Measurements from ENCODE around the gene ETF1. TPM values are rescaled to one million over a fixed set of nuclear protein-coding genes. Genes with fewer than 3 reads are reported as not detected.

ETF1 gene
- total and polyA plus RNA-seq, 4 experiments from 2014 or later, result 31.1 to 46.5 (median 43.9) TPM

DNA sequence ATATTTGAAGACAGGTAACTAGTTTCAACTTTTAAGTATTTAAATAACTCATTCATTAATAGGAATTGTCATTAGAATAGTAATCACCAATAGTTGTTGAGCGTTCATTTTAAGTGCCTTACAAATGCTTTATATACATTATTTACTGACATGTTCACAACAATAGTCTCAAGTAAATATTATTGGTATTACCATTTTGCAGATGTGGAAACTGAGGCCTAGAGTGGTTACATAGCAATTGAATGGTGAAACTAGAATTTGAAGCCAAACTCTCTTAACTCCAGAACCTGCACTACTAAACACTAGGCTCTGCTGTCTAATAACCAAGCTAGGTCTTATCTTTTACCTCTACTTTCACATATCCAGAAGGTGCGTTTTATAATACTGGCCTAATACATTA, 37.0 kb upstream of the ETF1 start:
- intact Hi-C loops (cut with micrococcal nuclease), result no loop called here
- Mint-ChIP-seq H3K4me1 (peaks cover 9 to 20% (median 10%) of the 10 kb centered on the region in 4 donors), H3K9me3 (peaks cover 0 to 4% (median 0%) of the 10 kb centered on the region in 8 donors), H3K36me3 (peaks cover 0 to 6% of the 10 kb centered on the region in 2 donors), H3K27ac (no peak overlapping the region), H3K27me3 (peaks cover 0 to 2% of the 10 kb centered on the region in 2 donors), H3K4me3 (no peak overlapping the region)
- ChIA-PET CTCF (ENCODE audit: partially characterized antibody) (interaction anchor here (0.6 to 2.0 kb wide), 17 partner anchors 8 to 687 kb away, joined by 3 to 11 read pairs (median 5); partner anchors contain the start of gene ETF1), POLR2A (ENCODE audit: partially characterized antibody) (interaction anchor here (1.0 to 1.1 kb wide), 2 partner anchors 14 to 683 kb away, joined by 3 to 5 read pairs; no protein-coding TSS in a partner anchor)
- Histone ChIP-seq H3K4me3 (ENCODE audit: low read length in 2 of 2) (no peak overlapping the region), H3K4me1 (ENCODE audit: insufficient read depth, low read length) (peaks cover 6% of the 10 kb centered on the region), H3K27ac (ENCODE audit: low read depth, low read length) (no peak overlapping the region), H3K27me3 (ENCODE audit: insufficient read depth, low read length) (no peaks in the 10 kb centered on the region), H3K9me3 (ENCODE audit: control insufficient read depth in 1 of 2, low read length in 2 of 2) (no peaks in the 10 kb centered on the region), H3K36me3 (ENCODE audit: insufficient read depth, low read length) (no peaks in the 10 kb centered on the region)
- DNase-seq, result no peak

DNA sequence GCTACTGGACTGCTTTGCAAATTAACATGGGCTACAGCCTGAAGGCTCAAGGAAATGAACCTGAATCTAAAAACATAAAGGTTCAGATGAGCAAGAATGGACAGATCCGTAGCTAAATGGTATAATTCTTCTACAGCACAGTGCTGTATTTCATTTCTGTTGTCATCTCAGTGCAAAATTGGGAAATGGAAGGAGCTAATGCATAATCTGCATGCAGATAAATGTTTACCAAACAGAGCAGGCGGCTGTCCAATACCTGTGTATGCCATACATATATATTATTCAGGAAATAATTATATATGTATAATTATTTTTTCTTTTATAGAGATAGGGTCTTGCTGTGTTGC, 36.5 kb upstream of the ETF1 start:
- peak overlapping the region in 1 of 8 donors; percentile 21 for H3K4me3 Mint-ChIP-seq
- Histone ChIP-seq H3K27ac (ENCODE audit: low read depth, low read length) (no peak overlapping the region), H3K27me3 (ENCODE audit: insufficient read depth, low read length) (no peaks in the 10 kb centered on the region), H3K36me3 (ENCODE audit: insufficient read depth, low read length) (no peaks in the 10 kb centered on the region), H3K9me3 (ENCODE audit: control insufficient read depth in 1 of 2, low read length in 2 of 2) (no peaks in the 10 kb centered on the region), H3K4me3 (ENCODE audit: low read length in 2 of 2) (no peak overlapping the region), H3K4me1 (ENCODE audit: insufficient read depth, low read length) (peaks cover 7% of the 10 kb centered on the region)
- H3K4me1 Mint-ChIP-seq, result peaks cover 9 to 25% (median 14%) of the 10 kb centered on the region in 4 donors
- POLR2A ChIA-PET (ENCODE audit: partially characterized antibody), result interaction anchor here (0.6 to 1.1 kb wide), 4 partner anchors 14 to 683 kb away, joined by 3 to 5 read pairs (median 3); no protein-coding TSS in a partner anchor
- peaks cover 0 to 7% (median 0%) of the 10 kb centered on the region in 8 donors for H3K9me3 Mint-ChIP-seq
- intact Hi-C loops (cut with micrococcal nuclease), result loop anchor here (5.0 to 10.0 kb wide), 5 partner anchors 242 to 1528 kb away; partner anchors contain the start of genes FAM13B, FAM53C, HNRNPA0 and SPATA24
- H3K36me3 Mint-ChIP-seq, result peaks cover 5 to 11% of the 10 kb centered on the region in 2 donors
- no peak for DNase-seq
- CTCF ChIA-PET (ENCODE audit: partially characterized antibody), result interaction anchor here (0.6 to 2.0 kb wide), 24 partner anchors 9 to 707 kb away, joined by 3 to 11 read pairs (median 4); partner anchors contain the start of gene ETF1
- H3K27me3 Mint-ChIP-seq, result peaks cover 0 to 1% of the 10 kb centered on the region in 2 donors
- peak overlapping the region in 3 of 7 donors; percentile 1 to 60 (median 56) for H3K27ac Mint-ChIP-seq

DNA sequence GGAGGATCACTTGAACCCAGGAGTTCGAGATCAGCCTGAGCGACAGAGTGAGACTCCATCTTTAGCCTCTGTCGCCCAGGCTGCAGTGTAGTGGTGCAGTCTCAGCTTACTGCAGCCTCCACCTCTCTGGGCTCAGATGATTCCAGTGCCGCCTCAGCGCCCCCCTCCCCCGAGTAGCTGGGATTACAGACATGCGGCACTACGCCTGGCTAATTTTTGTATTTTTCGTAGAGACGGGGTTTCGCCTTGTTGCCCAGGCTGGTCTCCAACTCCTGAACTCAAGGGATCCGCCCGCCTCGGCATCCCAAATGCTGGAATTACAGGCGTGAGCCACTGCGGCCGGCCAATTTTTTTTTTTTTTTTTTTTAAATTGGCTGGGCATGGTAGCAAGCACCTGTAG, 34.4 kb upstream of the ETF1 start:
- Histone ChIP-seq H3K27me3 (ENCODE audit: insufficient read depth, low read length) (no peaks in the 10 kb centered on the region), H3K4me1 (ENCODE audit: insufficient read depth, low read length) (peaks cover 24% of the 10 kb centered on the region), H3K4me3 (ENCODE audit: low read length in 2 of 2) (no peak overlapping the region), H3K27ac (ENCODE audit: low read depth, low read length) (no peak overlapping the region), H3K36me3 (ENCODE audit: insufficient read depth, low read length) (peaks cover 11% of the 10 kb centered on the region), H3K9me3 (ENCODE audit: control insufficient read depth in 1 of 2, low read length in 2 of 2) (no peaks in the 10 kb centered on the region)
- Mint-ChIP-seq H3K36me3 (peaks cover 8 to 23% of the 10 kb centered on the region in 2 donors), H3K4me1 (peaks cover 13 to 39% (median 27%) of the 10 kb centered on the region in 4 donors), H3K4me3 (no peak overlapping the region), H3K27ac (peak overlapping the region in 2 of 7 donors; percentile 76 to 100), H3K27me3 (no peaks in the 10 kb centered on the region), H3K9me3 (peaks cover 0 to 7% (median 0%) of the 10 kb centered on the region in 8 donors)
- CTCF ChIA-PET (ENCODE audit: partially characterized antibody), result interaction anchor here (0.9 to 3.9 kb wide), 6 partner anchors 9 to 685 kb away, joined by 3 to 21 read pairs (median 4); partner anchors contain the start of genes ETF1 and KIF20A
- DNase-seq, result no peak
- POLR2A ChIA-PET (ENCODE audit: partially characterized antibody), result interaction anchor here (0.6 to 5.1 kb wide), 2 partner anchors 35 to 71 kb away, joined by 3 to 124 read pairs; partner anchors contain the start of gene ETF1
- intact Hi-C loops (cut with micrococcal nuclease), result loop anchor here (5.0 to 10.0 kb wide), 5 partner anchors 240 to 1530 kb away; partner anchors contain the start of genes FAM13B, FAM53C, HNRNPA0 and SPATA24

DNA sequence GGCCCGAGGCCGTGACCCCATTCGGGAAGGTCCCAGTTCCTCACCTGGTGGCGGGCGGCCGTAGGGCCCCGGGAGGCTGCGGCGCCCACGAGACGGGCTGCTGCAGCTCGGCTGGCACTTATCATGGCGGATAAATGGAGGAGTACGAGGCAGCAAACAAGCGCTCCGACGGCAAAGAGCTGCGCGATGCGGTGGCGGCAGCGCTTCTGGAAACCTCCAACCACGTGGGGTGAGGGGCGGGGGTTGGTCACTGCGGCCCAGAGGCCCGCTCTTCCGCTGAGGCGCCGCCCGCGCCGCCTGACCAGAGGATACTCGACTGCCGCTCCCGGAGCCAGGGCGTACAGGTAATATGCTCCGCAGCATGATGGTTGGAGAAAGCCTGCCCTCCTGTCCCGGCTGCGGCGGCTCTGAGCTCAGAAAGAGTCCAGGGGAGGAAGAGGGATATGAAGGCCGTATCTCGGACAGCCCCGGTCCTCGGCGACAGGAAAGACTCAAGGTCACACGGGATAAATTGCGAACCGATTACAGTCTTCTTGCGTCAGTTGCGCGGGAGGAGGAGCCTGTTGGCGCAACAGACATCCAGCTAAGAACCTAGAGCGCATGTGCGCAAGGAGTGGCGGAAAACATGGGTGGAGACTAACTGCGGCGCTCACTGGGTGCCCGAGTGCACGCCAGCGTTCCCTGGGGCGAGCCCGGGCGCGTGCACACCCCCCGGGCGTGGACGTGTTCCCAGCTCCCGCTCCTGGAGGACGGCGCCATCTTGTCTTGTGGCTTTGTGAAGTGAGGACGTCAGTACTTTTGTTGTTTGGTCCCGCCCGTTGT, 32.4 kb upstream of the ETF1 start, which contains the start of gene HSPA9:
TSS of gene HSPA9 (minus strand) at position 208 of the 822 bp plus-strand sequence. CDS start at position 125, 83 bp downstream.
- H3K9me3 Mint-ChIP-seq, result peaks cover 0 to 7% (median 0%) of the 10 kb centered on the region in 8 donors
- CTCF ChIA-PET (ENCODE audit: partially characterized antibody), result interaction anchor here (0.7 to 3.9 kb wide), 9 partner anchors 9 to 763 kb away, joined by 3 to 21 read pairs (median 5); partner anchors contain the start of genes EGR1, ETF1, KDM3B and KIF20A
- intact Hi-C loops (cut with micrococcal nuclease), result loop anchor here (1.0 to 10.0 kb wide), 11 partner anchors 32 to 1532 kb away; partner anchors contain the start of genes EGR1, ETF1, FAM13B and FAM53C
- peaks cover 28% of the 10 kb centered on the region for H3K4me1 ChIP-seq (ENCODE audit: insufficient read depth, low read length)
- H3K27me3 ChIP-seq (ENCODE audit: insufficient read depth, low read length), result no peaks in the 10 kb centered on the region
- peak within 1 kb of the TSS; percentile 92 to 99 (median 98) for H3K4me3 Mint-ChIP-seq
- no peaks in the 10 kb centered on the region for H3K27me3 Mint-ChIP-seq
- peak within 1 kb of the TSS; percentile 99 for H3K27ac ChIP-seq (ENCODE audit: low read depth, low read length)
- peak within 1 kb of the TSS; percentile 88 to 99 for H3K4me3 ChIP-seq (ENCODE audit: low read length in 2 of 2)
- peak; percentile 98 to 99 (median 98) for DNase-seq
- H3K9me3 ChIP-seq (ENCODE audit: control insufficient read depth in 1 of 2, low read length in 2 of 2), result no peaks in the 10 kb centered on the region
- peaks cover 18 to 51% (median 35%) of the 10 kb centered on the region in 4 donors for H3K4me1 Mint-ChIP-seq
- peaks cover 20 to 35% of the 10 kb centered on the region in 2 donors for H3K36me3 Mint-ChIP-seq
- POLR2A ChIA-PET (ENCODE audit: partially characterized antibody), result interaction anchor here (0.8 to 5.1 kb wide), 25 partner anchors 9 to 1273 kb away, joined by 3 to 124 read pairs (median 7); partner anchors contain the start of genes BRD8, CDC25C, CTNNA1 and EGR1
- H3K27ac Mint-ChIP-seq, result peak within 1 kb of the TSS; percentile 100
- H3K36me3 ChIP-seq (ENCODE audit: insufficient read depth, low read length), result peaks cover 31% of the 10 kb centered on the region

DNA sequence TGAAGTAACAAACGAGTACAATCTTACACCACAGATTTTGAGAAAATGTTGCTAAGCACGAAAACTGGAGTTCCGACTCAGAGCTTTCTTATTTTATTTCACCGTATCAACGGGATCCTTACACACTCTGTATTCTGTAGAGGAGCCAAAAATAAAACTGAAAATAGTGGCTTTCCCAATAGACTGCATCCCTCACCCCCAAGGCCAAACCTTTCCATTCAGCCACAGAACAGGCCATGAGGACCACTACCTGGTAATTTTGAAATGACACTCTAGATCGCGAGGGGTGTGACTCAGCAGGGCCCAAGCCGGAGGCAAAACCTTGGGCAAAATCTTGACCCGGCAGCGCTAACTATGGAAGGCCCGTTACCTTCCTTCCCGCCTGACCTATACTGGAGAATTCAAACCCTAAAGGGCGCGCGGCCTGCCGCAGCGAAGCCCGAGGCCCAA, 31.7 kb upstream of the ETF1 start:
- no peaks in the 10 kb centered on the region for H3K27me3 Mint-ChIP-seq
- ChIA-PET POLR2A (ENCODE audit: partially characterized antibody) (interaction anchor here (0.9 to 5.1 kb wide), 20 partner anchors 8 to 821 kb away, joined by 3 to 124 read pairs (median 8); partner anchors contain the start of genes BRD8, CDC25C, EGR1 and ETF1), CTCF (ENCODE audit: partially characterized antibody) (interaction anchor here (1.2 to 3.9 kb wide), 4 partner anchors 9 to 222 kb away, joined by 5 to 21 read pairs (median 10); partner anchors contain the start of genes EGR1, ETF1 and KDM3B)
- H3K4me1 Mint-ChIP-seq, result peaks cover 18 to 56% (median 35%) of the 10 kb centered on the region in 4 donors
- H3K36me3 Mint-ChIP-seq, result peaks cover 26 to 42% of the 10 kb centered on the region in 2 donors
- H3K4me3 ChIP-seq (ENCODE audit: low read length in 2 of 2), result peak overlapping the region; percentile 88 to 99
- H3K27ac Mint-ChIP-seq, result peak overlapping the region; percentile 100
- H3K4me1 ChIP-seq (ENCODE audit: insufficient read depth, low read length), result peaks cover 34% of the 10 kb centered on the region
- peaks cover 37% of the 10 kb centered on the region for H3K36me3 ChIP-seq (ENCODE audit: insufficient read depth, low read length)
- intact Hi-C loops (cut with micrococcal nuclease), result loop anchor here (1.0 to 10.0 kb wide), 11 partner anchors 31 to 1533 kb away; partner anchors contain the start of genes EGR1, ETF1, FAM13B and FAM53C
- no peaks in the 10 kb centered on the region for H3K27me3 ChIP-seq (ENCODE audit: insufficient read depth, low read length)
- H3K9me3 ChIP-seq (ENCODE audit: control insufficient read depth in 1 of 2, low read length in 2 of 2), result no peaks in the 10 kb centered on the region
- peak overlapping the region; percentile 92 to 99 (median 98) for H3K4me3 Mint-ChIP-seq
- H3K9me3 Mint-ChIP-seq, result peaks cover 0 to 7% (median 0%) of the 10 kb centered on the region in 8 donors
- H3K27ac ChIP-seq (ENCODE audit: low read depth, low read length), result peak overlapping the region; percentile 99
- DNase-seq, result no peak

DNA sequence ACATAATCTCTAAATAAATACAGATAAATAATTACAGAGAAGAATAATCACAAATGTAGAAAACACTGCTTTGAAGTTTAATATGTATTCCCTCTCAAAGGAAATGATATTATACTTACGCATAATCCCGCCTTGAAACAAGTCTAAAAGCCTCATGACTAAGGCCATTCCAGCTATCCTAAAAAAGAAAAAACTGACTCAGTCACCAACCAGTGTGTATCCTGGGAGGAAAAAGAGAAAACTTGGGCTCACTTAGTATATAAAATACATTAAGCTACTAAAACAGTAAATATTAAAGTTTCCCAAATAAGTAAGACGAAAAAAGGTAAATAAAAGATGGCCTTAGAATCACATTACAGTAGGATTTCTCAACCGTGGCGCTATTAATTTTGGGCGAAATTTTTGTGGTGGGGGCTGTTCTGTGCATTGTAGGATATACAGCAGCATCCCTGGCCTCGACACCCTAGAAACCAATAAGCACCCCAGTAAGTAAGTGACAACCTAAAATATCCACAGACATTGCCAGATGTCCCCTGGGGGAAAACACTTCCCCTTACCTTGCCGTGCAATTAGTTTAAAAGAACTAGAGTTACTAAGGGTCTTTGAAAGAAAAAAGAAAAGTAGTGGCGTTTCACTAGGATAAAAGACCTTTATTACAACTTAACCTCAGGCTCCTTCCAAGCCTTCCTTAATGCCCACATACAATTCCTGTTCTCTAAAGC, 31.1 kb upstream of the ETF1 start:
- Mint-ChIP-seq H3K36me3 (peaks cover 30 to 47% of the 10 kb centered on the region in 2 donors), H3K4me3 (peak overlapping the region; percentile 92 to 99 (median 98)), H3K27ac (peak overlapping the region; percentile 100), H3K27me3 (no peaks in the 10 kb centered on the region), H3K4me1 (peaks cover 14 to 55% (median 33%) of the 10 kb centered on the region in 4 donors), H3K9me3 (peaks cover 0 to 7% (median 0%) of the 10 kb centered on the region in 8 donors)
- no peak for DNase-seq
- H3K4me3 ChIP-seq (ENCODE audit: low read length in 2 of 2), result peak overlapping the region; percentile 88 to 99
- intact Hi-C loops (cut with micrococcal nuclease), result loop anchor here (10.0 kb wide), 2 partner anchors 539 to 819 kb away; partner anchors contain the start of genes FAM13B and HNRNPA0
- no peaks in the 10 kb centered on the region for H3K27me3 ChIP-seq (ENCODE audit: insufficient read depth, low read length)
- peaks cover 42% of the 10 kb centered on the region for H3K36me3 ChIP-seq (ENCODE audit: insufficient read depth, low read length)
- ChIA-PET POLR2A (ENCODE audit: partially characterized antibody) (interaction anchor here (1.0 to 5.1 kb wide), 8 partner anchors 8 to 767 kb away, joined by 3 to 124 read pairs (median 8); partner anchors contain the start of genes EGR1, ETF1 and PAIP2), CTCF (ENCODE audit: partially characterized antibody) (interaction anchor here (0.7 to 3.9 kb wide), 3 partner anchors 8 to 124 kb away, joined by 5 to 21 read pairs (median 12); partner anchors contain the start of gene ETF1)
- no peaks in the 10 kb centered on the region for H3K9me3 ChIP-seq (ENCODE audit: control insufficient read depth in 1 of 2, low read length in 2 of 2)
- peaks cover 39% of the 10 kb centered on the region for H3K4me1 ChIP-seq (ENCODE audit: insufficient read depth, low read length)
- peak overlapping the region; percentile 99 for H3K27ac ChIP-seq (ENCODE audit: low read depth, low read length)
